Esophagus mucosa (tissue), 1 donor: ENCODE data around the gene IFT20. TPM values are rescaled to one million over a fixed set of nuclear protein-coding genes. Genes with fewer than 3 reads are reported as not detected.
"Not testable (repeated sequence)": the region's sequence is repeated elsewhere in the genome, so short reads cannot be mapped to it uniquely, and the experiment has no call there.

Source experiments
- ATAC-seq: fragments of 200-7000 bp; cut with Tn5 transposase; one replicate; pipeline ENCODE4 v1.9.1; 2020
- total RNA-seq: library from RNA; stranded (reverse); gene quantifications from one replicate; pipeline ENCODE4 v1.2.4, GENCODE V29; 2023
- donor health status: DM: yes; HTN: yes; CAD: no.

Gene IFT20
- total RNA-seq, 1 donor from 2014 or later, result 14.0 TPM

DNA sequence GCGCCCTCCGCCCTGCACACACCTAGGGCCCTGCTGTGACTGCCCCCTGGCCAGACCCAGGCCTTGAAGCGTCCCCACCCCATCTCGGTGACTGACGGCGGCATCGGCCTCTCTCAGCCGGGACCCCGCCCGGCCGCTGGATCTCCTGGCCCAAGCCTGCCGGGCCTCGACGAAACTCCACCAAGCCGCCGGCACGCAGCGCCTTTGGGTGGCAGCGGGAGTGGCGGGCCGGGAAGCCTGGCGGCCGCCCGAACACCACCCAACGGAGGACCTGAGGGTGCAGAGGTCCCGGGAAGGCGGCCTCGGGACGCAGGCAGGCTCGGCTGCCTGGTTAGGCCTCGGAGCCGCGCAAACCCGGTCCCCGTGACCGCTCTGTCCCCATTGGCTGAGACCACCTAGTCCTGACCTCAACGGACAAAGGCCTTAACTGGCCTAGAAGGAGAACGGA lies 28.3 kb downstream of the IFT20 start:
- ATAC-seq, result no peak

DNA sequence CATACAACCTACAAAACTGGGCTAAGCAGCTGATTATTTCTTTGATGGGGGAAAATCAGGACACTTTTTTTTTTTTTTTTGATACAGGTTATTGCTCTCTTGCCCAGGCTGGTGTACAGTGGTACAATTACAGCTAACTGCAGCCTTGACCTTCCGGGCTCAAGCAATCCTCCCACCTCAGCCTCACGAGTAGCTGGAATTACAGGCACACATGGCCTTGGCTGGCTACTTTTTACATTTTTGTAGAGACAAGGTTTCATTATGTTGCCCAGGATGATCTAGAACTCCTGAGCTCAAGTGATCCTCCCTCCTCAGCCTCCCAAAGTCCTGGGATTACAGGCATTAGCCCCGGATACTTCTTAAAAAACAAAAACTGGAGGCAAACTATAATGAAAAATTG lies 36.8 kb downstream of the IFT20 start:
- ATAC-seq, result no peak

DNA sequence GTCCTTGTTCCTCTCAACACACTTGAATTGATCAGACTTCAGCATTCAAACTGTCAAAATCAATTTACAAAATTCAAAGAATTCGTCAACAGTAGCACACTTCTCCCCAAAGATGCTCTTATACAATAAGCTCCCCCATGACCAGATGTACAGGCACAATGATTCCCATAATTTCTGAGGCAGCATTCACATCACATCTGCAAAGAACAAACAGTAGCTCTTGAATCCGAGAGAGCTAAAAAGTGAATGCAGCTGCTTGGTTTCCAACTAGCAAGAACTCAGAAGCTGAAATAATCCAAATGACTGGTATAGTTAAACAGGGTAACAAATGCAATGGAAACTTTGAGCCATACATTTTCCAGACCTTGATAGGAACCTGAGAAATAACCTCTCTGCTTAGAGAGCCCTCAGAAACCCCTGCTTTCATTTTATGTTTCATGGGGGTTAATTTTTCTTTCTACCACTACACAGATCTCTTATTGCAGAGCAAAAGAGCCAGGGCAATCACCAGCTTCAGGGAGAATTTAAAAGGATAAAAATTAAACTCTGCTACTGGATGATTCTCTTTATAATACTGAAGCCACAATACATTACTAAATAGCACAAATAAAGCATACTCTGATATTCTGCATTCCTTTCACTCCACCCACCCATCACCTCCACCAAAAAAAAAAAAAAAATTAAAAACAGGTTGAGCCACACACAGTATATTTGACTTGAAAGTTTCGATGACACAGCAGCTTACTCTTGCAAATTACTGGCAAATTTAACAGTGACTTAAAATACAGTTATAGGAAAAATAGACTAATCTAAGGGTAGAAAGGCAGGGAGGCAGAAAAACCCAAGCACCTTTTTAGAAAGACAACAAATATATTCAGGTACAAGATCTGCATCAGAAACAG lies 39.3 kb downstream of the IFT20 start:
- ATAC-seq, result no peak

DNA sequence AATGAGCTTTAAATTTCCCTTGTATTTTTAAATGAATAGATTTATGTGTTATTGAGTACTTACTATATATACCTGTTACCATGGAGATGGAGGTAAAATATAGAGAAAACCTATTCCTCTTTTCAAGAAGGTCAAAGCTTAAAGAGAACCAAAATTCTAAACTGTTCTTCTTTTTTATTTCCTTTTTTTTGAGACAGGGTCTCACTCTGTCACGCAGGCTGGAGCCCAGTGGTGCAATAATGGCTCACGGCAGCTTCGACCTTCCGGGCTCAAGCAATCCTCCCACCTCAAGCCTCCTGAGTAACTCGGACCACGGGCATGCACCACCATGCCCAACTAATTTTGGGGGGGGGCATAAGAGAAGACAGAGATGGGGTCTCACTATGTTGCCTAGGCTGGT lies 41.3 kb downstream of the IFT20 start:
- no peak for ATAC-seq

DNA sequence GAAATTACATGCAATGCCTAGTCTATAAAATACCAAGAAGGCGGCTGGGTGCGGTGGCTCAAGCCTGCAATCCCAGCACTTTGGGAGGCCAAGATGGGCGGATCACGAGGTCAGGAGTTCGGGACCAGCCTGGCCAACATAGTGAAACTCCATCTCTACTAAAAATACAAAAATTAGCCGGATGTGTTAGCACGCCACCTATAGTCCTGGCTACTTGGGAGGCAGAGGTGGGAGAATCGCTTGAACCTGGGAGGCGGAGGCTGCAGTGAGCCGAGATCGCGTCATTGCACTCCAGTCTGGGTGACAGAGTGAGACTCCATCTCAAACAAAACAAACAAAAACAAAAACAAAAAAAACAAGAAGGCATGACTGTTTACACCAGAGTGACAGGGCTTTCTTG lies 42.4 kb downstream of the IFT20 start:
- not testable (repeated sequence) for ATAC-seq

DNA sequence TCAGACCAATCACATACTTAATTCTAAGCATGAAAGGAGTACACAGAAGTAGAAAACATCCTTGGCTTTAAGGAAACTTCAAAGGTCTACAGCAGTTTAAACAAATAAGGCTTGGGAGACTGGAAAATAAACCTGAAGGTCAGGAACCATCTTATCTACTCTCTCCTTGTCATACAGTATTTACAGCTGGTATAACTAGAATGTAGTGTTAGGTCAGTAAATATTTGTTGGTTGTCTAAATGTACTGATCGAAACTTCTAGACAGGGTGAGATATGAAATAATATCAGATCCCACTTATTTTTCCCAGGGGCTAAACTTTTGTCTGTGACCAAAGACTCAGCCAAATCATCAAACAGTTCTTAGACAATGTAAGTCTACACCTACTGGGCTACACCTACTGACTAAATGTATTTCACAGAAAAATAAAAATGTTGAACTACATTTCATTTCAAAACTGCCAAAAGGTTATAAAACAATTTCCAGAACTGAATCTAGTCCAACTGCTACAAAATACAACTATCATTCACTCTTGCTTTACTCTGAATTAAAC lies 43.4 kb downstream of the IFT20 start:
- no peak for ATAC-seq

DNA sequence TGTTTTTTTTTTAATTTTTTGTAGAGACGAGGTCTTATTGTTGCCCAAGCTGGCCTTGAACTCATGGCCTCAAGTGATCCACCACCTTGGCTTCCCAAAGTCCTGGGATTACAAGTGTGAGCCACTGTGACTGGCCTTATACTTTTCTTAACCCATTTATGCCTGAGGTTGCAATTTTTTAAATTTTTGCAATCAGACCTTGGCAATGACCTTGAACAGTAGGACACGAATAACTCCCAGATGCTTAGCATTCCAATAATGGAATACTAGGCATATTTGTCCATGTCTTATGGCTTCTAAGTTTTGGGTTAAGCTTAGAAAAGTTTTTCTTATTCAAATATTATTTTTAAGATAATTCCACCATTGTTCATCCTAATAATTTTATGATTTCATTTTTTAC lies 44.6 kb downstream of the IFT20 start:
- ATAC-seq, result no peak

DNA sequence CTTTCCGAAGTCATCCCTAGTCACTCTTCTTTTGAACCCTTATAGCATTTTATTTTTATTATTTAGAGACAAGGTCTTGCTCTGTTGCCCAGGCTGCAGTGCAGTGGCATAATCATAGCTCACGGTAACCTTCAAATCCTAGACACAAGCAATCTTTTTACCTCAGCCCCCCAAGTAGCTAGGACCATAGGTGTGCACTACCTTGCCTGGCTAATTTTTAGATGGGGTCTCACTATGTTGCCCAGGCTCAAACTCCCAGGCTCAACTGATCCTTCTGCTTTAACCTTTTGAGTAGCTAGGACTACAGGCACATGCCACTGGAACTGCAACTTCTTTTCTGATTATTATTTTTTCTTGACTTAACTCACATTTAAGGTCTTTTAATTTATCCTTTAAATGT lies 49.3 kb downstream of the IFT20 start:
- no peak for ATAC-seq

DNA sequence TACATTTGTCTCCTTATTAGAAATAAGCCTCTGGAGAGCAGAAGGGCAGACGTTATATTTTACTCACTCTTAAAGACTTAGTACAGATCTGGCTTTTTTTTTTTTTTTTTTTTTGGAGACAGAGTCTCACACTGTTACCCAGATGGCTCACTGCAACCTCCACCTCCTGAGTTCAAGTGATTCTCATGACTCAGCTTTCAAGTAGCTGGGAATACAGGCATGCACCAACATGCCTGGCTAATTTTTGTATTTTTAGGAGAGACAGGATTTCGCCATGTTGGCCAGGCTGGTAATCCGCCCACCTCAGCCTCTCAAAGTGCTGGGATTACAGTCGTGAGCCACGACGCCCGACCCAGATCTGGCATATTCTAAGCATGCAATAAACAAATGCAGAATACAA lies 52.7 kb downstream of the IFT20 start:
- peak; percentile 81 for ATAC-seq

DNA sequence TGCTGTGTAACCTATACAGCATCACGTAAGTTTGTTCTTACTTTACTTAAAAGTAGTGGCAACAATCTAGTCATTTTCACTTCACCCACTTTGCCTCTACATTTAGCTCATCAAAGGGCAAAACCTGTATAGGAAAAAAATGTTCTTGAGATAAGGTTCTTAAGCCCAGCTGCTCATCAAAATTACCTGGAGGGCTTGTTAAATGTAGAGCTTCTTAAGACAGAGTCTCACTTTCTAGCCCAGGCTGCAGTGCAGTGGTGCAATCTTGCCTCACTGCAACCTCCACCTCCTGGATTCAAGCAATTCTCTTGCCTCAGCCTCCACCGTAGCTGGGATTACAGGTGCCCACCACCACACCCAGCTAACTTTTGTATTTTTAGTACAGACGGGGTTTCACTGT lies 54.4 kb downstream of the IFT20 start:
- no peak for ATAC-seq

DNA sequence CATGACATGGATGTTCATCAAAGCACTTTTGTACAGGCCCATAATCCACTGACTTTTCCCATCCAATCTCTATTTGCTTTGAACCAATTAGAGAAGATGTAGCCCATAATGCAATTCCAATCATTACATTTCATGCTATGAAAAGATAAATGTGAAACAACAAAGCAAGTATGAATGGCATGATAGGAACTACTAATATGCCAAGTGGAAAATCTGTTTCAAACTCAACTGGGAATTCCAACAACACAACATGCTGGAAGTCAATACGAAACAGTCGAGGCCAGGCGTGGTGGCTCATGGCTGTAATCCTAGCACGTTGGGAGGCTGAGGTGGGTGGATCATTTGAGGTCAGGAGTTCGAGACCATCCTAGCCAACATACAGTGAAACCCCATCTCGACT lies 55.9 kb downstream of the IFT20 start:
- no peak for ATAC-seq

Other genes with a start within 250 kb of the IFT20 start
- gene TMEM97, start 16.3 kb downstream of the IFT20 start, total RNA-seq, result 28.4 TPM
- gene TNFAIP1, start 289 bp upstream of the IFT20 start, total RNA-seq, result 55.8 TPM
- gene POLDIP2, start 22.1 kb upstream of the IFT20 start, total RNA-seq, result 81.1 TPM
- not detected for gene SEBOX, start 29.7 kb upstream of the IFT20 start, total RNA-seq
- gene VTN, start 34.8 kb upstream of the IFT20 start, total RNA-seq, result 0.60 TPM
- gene SARM1, start 36.2 kb upstream of the IFT20 start, total RNA-seq, result 1.6 TPM
- 1.7 TPM for gene SLC46A1, start 70.7 kb upstream of the IFT20 start, total RNA-seq
- not detected for gene SLC13A2, start 138.2 kb upstream of the IFT20 start, total RNA-seq
- 14.8 TPM for gene FOXN1, start 170.9 kb upstream of the IFT20 start, total RNA-seq
- 19.2 TPM for gene UNC119, start 217.2 kb upstream of the IFT20 start, total RNA-seq
- gene PIGS, start 236.1 kb upstream of the IFT20 start, total RNA-seq, result 37.3 TPM
- 24.9 TPM for gene ALDOC, start 241.4 kb upstream of the IFT20 start, total RNA-seq